G401 (cell line): Measurements from ENCODE around the gene CLEC3B. TPM values are rescaled to one million over a fixed set of nuclear protein-coding genes. Genes with fewer than 3 reads are reported as not detected.

Experiments used
- DNase-seq: peaks from one replicate; pipeline ENCODE4 v3.0.0-alpha.2; 2015; ENCODE audit warnings: low spot score
- in situ Hi-C: cut with HindIII; loops from 2 replicates; pipeline ENCODE4 v1.10.0; 2016; ENCODE audit warnings: low sequenced_read_pairs, mixed read lengths
- total RNA-seq: library from RNA; depleted of rRNA; stranded (reverse); fragments of >200 nt; shearing (Covaris generic); gene quantifications from 2 replicates; pipeline ENCODE4 v1.2.3, GENCODE V29; 2014; rRNA removed

The CLEC3B gene
- total RNA-seq, 1 experiment from 2014 or later: not detected

- in situ Hi-C loops: no loop called here
- no peak for DNase-seq
Observed at GRCh38 chr3:45084820-45085816, 59.0 kb downstream of the CLEC3B start.

Other genes with a start within 250 kb of the CLEC3B start
- 21.3 and 40.7 TPM in 2 replicates for gene TMEM42, start 164.4 kb upstream of the CLEC3B start, total RNA-seq
- gene TGM4, start 151.7 kb upstream of the CLEC3B start, total RNA-seq: not detected in 2 replicates
- gene ZDHHC3, start 50.1 kb upstream of the CLEC3B start, total RNA-seq: 93.2 and 98.2 TPM in 2 replicates
- 66.9 and 78.1 TPM in 2 replicates for gene EXOSC7, start 50.1 kb upstream of the CLEC3B start, total RNA-seq
- gene CDCP1, start 120.1 kb downstream of the CLEC3B start, total RNA-seq: not detected in 2 replicates
- gene TMEM158, start 200.0 kb downstream of the CLEC3B start, total RNA-seq: not detected in 2 replicates